Measurements from ENCODE around the gene KIF18B. TPM values are rescaled to one million over a fixed set of nuclear protein-coding genes. Genes with fewer than 3 reads are reported as not detected.
A peak's percentile ranks its signal among the peaks of the same experiment; 100 is the strongest.

The KIF18B gene
- total and polyA plus RNA-seq, 2 donors, result 2.4 to 3.5 TPM

DNA sequence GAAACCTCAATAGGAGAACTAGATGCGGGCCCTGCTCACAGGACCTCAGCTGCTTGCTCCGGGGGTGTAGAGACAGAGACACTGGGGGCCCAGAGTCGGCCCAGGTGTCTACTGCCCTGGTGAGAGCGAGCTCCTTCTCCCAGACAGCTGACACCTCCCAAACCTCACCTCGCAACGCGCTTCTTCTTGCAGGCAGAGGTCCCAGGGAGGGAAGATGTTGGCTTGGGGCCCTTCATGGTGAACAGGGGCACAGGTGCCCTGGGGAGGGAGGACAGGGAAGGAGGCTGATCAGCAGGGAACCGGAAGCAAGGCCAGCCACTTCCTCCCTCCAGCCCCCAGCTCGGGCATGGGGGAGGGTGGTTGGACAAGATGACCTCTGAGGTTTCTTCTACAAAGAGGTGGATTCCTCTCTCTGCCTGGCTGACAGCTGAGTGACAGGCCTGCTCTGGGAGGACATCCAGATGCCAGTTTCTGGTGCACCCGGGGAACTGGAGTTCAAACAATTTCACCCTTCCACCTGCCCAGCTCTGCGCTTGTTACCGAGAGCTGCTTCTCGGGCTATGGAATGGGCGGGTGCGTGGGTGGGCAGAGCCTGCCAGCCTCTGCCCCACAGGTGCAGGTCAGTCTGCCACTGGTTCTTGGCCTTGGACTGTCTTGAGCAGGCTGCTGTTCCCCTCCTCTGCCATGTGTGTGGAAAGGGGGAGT is 20.6 kb downstream of the KIF18B start:
- WGBS, result 94% methylated on average over 15 of the region's 15 CpGs
- Histone ChIP-seq H3K27ac (ENCODE audit: low read depth in 1 of 2, low read length in 1 of 2) (no peak overlapping the region), H3K27me3 (ENCODE audit: control insufficient read depth in 2 of 2, insufficient read depth in 1 of 2, low read length in 1 of 2) (peaks cover 0 to 16% of the 10 kb centered on the region in 2 donors), H3K4me1 (ENCODE audit: control insufficient read depth in 2 of 2, insufficient read depth in 2 of 2, low read length in 2 of 2) (no peaks in the 10 kb centered on the region), H3K36me3 (ENCODE audit: control insufficient read depth in 2 of 2, insufficient read depth in 2 of 2, low read length in 1 of 2) (peaks cover 53 to 63% of the 10 kb centered on the region in 2 donors), H3K9me3 (ENCODE audit: control insufficient read depth in 2 of 2, insufficient read depth in 1 of 2, low read length in 1 of 2) (no peaks in the 10 kb centered on the region), H3K4me3 (ENCODE audit: low read length in 2 of 2) (no peak overlapping the region)
- DNase-seq (ENCODE audit: low read depth in 6 of 9, low spot score in 9 of 9), result no peak

DNA sequence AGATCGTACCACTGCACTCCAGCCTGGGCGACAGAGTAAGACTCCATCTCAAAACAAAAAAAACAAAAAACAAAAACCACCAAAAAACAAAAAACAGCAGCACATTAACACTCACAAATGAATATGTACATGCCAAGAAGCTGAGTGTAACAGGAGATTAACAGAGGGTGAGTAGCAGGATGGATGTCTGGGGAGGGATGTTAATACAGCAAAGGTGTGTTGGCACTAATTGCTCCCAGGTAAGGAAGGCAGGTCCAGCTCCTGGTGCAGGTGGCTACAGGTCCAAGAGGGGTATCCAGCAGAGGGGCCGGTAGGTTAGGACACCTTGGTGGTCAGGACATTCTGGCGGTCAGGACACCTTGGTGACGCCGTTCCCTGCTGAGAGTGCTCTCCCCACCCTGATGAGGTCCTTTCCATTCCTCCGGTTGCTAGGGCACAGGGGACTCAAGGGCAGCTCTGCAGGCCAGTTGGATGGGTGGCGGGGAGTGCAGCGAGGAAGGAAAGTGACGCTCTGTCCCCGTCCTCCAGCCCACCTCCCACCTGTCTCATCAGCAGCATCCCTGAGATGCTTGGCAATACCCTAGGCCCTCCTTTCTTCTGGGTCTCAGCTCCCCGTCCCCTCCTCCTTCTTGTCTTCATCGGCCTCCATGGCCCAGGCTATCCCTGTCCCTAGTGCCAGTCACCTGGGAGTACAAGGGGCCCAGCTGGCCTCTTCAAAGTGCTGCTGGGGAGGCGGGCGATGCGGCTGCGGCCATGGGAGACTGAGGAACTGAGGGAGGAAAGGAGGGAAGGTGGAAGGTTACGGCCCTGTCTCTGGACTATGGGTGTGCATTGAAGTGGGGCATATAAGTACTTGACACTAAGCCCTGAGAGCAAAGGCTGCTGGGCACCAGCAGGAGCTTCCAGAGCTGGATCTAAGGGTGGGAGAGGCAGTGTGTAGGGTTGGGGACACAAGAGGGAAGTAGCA is 21.6 kb downstream of the KIF18B start:
- Histone ChIP-seq H3K4me3 (ENCODE audit: low read length in 2 of 2) (no peak overlapping the region), H3K4me1 (ENCODE audit: control insufficient read depth in 2 of 2, insufficient read depth in 2 of 2, low read length in 2 of 2) (no peaks in the 10 kb centered on the region), H3K27me3 (ENCODE audit: control insufficient read depth in 2 of 2, insufficient read depth in 1 of 2, low read length in 1 of 2) (peaks cover 0 to 24% of the 10 kb centered on the region in 2 donors), H3K27ac (ENCODE audit: low read depth in 1 of 2, low read length in 1 of 2) (no peak overlapping the region), H3K36me3 (ENCODE audit: control insufficient read depth in 2 of 2, insufficient read depth in 2 of 2, low read length in 1 of 2) (peaks cover 44 to 53% of the 10 kb centered on the region in 2 donors), H3K9me3 (ENCODE audit: control insufficient read depth in 2 of 2, insufficient read depth in 1 of 2, low read length in 1 of 2) (no peaks in the 10 kb centered on the region)
- WGBS, result 97% methylated on average over 18 of the region's 18 CpGs
- DNase-seq (ENCODE audit: low read depth in 6 of 9, low spot score in 9 of 9), result no peak

DNA sequence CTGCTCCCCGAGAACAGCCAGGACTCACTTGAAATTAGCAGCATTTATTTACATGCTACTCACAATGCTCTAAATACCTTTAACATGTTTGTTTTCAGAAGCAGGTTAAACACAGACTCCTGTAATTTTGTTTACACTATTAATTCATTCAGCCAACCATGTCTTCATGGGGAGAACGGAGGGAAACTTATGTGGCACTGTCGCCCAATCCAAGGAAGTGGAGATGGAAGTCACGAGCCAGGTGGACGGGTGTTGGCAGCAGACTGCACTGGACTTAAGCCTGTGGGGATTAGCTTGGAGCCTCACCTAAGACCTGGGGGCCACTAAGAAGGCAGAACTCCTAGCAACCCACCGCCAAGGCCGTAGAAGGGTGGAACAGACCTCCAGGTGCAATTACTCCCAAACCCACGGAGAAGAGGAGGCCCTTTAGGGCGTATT is 23.4 kb downstream of the KIF18B start:
- Histone ChIP-seq H3K27me3 (ENCODE audit: control insufficient read depth in 2 of 2, insufficient read depth in 1 of 2, low read length in 1 of 2) (peaks cover 0 to 43% of the 10 kb centered on the region in 2 donors), H3K4me1 (ENCODE audit: control insufficient read depth in 2 of 2, insufficient read depth in 2 of 2, low read length in 2 of 2) (no peaks in the 10 kb centered on the region), H3K36me3 (ENCODE audit: control insufficient read depth in 2 of 2, insufficient read depth in 2 of 2, low read length in 1 of 2) (peaks cover 35% of the 10 kb centered on the region in 2 donors), H3K27ac (ENCODE audit: low read depth in 1 of 2, low read length in 1 of 2) (no peak overlapping the region), H3K4me3 (ENCODE audit: low read length in 2 of 2) (no peak overlapping the region), H3K9me3 (ENCODE audit: control insufficient read depth in 2 of 2, insufficient read depth in 1 of 2, low read length in 1 of 2) (no peaks in the 10 kb centered on the region)
- 93% methylated on average over 9 of the region's 9 CpGs for WGBS
- no peak for DNase-seq (ENCODE audit: low read depth in 6 of 9, low spot score in 9 of 9)

DNA sequence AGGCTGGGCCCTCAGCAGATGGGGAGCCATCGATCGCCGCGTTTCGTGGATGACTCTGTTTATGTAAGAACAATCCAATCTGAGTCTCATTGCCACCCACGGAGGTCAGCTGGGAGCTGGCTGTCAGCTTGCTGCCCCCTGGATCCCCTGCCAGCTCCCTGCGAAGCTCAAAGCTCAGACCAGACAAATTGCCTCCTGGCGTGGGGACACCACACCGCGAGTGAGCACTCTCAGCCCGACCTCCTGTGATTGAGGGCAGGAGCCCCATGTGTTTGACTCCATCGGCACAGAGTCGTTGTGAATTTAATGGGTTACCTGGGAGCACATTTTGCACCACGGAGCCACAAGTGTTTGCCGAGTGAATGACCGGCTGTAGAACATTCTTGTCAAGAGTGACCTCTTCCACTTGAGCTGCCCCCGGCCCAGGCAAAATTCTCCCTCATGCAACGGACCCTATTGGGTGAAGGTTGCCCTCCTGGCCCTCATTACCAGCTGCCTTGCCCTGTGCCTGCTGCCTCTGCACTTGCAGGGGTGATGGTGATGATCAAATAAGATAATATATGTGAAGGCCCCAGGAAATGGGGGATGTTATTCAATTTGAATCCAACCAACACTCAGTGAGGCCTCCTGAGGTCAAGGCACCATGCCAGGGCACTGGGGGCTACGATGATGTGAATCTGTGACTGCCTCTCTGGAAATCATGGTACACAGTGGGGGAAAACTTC is 24.7 kb downstream of the KIF18B start:
- DNase-seq (ENCODE audit: low read depth in 6 of 9, low spot score in 9 of 9), result no peak
- Histone ChIP-seq H3K4me3 (ENCODE audit: low read length in 2 of 2) (no peak overlapping the region), H3K36me3 (ENCODE audit: control insufficient read depth in 2 of 2, insufficient read depth in 2 of 2, low read length in 1 of 2) (peaks cover 22 to 23% of the 10 kb centered on the region in 2 donors), H3K9me3 (ENCODE audit: control insufficient read depth in 2 of 2, insufficient read depth in 1 of 2, low read length in 1 of 2) (no peaks in the 10 kb centered on the region), H3K4me1 (ENCODE audit: control insufficient read depth in 2 of 2, insufficient read depth in 2 of 2, low read length in 2 of 2) (no peaks in the 10 kb centered on the region), H3K27ac (ENCODE audit: low read depth in 1 of 2, low read length in 1 of 2) (no peak overlapping the region), H3K27me3 (ENCODE audit: control insufficient read depth in 2 of 2, insufficient read depth in 1 of 2, low read length in 1 of 2) (peaks cover 0 to 51% of the 10 kb centered on the region in 2 donors)
- 91% methylated on average over 19 of the region's 19 CpGs for WGBS

DNA sequence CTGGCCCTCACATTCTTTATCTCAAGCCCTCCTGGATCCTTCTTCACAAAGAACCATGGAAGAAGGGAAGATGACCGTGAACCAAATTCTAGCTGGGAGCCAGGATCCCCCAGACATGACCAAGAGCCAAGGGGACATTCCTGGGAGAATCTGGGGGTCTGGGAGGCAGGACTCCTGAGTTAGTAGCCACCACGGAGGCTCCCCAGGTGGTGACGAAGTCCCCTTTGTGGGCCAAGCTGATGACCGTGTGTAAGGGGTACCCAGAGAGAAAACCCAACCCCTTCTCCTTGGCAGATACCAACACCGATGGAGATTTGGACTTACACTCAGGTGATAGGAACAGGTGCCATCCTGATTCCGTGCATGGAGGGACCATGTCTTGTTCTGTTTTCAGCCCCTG is 25.4 kb downstream of the KIF18B start:
- no peak for DNase-seq (ENCODE audit: low read depth in 6 of 9, low spot score in 9 of 9)
- Histone ChIP-seq H3K4me1 (ENCODE audit: control insufficient read depth in 2 of 2, insufficient read depth in 2 of 2, low read length in 2 of 2) (no peaks in the 10 kb centered on the region), H3K27me3 (ENCODE audit: control insufficient read depth in 2 of 2, insufficient read depth in 1 of 2, low read length in 1 of 2) (peaks cover 0 to 56% of the 10 kb centered on the region in 2 donors), H3K36me3 (ENCODE audit: control insufficient read depth in 2 of 2, insufficient read depth in 2 of 2, low read length in 1 of 2) (peaks cover 15 to 16% of the 10 kb centered on the region in 2 donors), H3K4me3 (ENCODE audit: low read length in 2 of 2) (no peak overlapping the region), H3K9me3 (ENCODE audit: control insufficient read depth in 2 of 2, insufficient read depth in 1 of 2, low read length in 1 of 2) (no peaks in the 10 kb centered on the region), H3K27ac (ENCODE audit: low read depth in 1 of 2, low read length in 1 of 2) (no peak overlapping the region)
- WGBS, result 95% methylated on average over 6 of the region's 6 CpGs

DNA sequence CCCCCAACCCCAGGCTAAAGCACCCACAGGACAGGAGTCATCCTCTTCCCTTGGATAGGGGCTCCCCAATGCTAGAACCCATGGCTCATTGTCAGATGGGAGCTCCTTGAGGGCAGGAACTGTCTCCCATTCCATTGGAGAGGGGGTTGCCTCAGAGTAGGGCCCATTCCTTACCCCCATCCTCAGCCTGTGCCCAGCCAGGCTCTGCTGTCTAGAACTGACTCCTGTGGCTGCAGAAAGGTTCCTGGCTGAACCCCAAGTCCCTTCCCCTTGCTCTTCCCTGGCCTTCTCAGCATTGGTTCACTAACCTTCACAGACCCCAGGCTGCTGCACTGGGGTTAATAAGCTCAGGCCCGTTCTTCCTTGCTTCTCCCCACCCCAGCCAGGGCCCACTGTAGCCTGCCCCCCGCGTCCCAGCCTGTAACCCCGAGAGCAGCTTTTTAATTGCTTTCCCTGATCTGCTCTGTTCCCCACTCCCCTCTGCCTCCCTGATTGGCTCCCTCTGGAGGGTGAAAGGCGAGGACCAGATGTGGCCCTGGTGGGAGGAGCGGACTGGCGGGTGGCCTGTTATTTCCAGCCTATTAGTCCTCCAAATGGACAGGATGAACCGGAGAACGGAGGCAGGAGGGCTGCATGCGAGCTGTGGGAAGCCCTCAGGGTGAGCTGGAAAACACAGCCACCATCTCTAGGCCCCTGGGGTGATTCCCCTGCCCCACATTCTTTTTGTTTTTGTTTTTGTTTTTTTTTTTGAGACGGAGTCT is 26.3 kb downstream of the KIF18B start:
- H3K4me1 ChIP-seq (ENCODE audit: control insufficient read depth in 2 of 2, insufficient read depth in 2 of 2, low read length in 2 of 2), result no peaks in the 10 kb centered on the region
- WGBS, result 80% methylated on average over 11 of the region's 11 CpGs
- no peak overlapping the region for H3K27ac ChIP-seq (ENCODE audit: low read depth in 1 of 2, low read length in 1 of 2)
- DNase-seq (ENCODE audit: low read depth in 6 of 9, low spot score in 9 of 9), result no peak
- no peaks in the 10 kb centered on the region for H3K9me3 ChIP-seq (ENCODE audit: control insufficient read depth in 2 of 2, insufficient read depth in 1 of 2, low read length in 1 of 2)
- H3K4me3 ChIP-seq (ENCODE audit: low read length in 2 of 2), result no peak overlapping the region
- peaks cover 0 to 60% of the 10 kb centered on the region in 2 donors for H3K27me3 ChIP-seq (ENCODE audit: control insufficient read depth in 2 of 2, insufficient read depth in 1 of 2, low read length in 1 of 2)
- peaks cover 7% of the 10 kb centered on the region in 2 donors for H3K36me3 ChIP-seq (ENCODE audit: control insufficient read depth in 2 of 2, insufficient read depth in 2 of 2, low read length in 1 of 2)

DNA sequence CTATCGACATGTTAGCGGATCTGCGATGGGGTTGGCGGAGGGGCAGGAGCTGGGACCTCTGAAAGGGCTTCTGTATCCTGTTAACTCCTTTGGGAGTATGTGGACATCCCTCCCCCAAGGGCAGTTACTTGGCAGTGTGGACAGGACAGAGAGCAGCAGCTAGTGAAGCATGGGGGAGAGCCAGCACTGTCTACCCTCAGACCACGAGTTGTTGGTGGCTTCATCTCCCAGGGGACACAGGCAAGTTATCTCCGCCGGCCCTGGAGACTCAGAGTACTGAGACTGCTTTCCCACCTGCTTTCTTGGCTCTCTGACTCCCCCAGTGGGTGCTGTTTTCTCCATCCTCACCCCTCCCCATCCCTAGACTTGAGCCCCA is 27.0 kb downstream of the KIF18B start:
- WGBS, result 73% methylated on average over 7 of the region's 7 CpGs
- H3K27me3 ChIP-seq (ENCODE audit: control insufficient read depth in 2 of 2, insufficient read depth in 1 of 2, low read length in 1 of 2), result peaks cover 0 to 63% of the 10 kb centered on the region in 2 donors
- no peak for DNase-seq (ENCODE audit: low read depth in 6 of 9, low spot score in 9 of 9)
- H3K9me3 ChIP-seq (ENCODE audit: control insufficient read depth in 2 of 2, insufficient read depth in 1 of 2, low read length in 1 of 2), result no peaks in the 10 kb centered on the region
- no peak overlapping the region for H3K4me3 ChIP-seq (ENCODE audit: low read length in 2 of 2)
- H3K4me1 ChIP-seq (ENCODE audit: control insufficient read depth in 2 of 2, insufficient read depth in 2 of 2, low read length in 2 of 2), result no peaks in the 10 kb centered on the region
- no peak overlapping the region for H3K27ac ChIP-seq (ENCODE audit: low read depth in 1 of 2, low read length in 1 of 2)
- no peaks in the 10 kb centered on the region for H3K36me3 ChIP-seq (ENCODE audit: control insufficient read depth in 2 of 2, insufficient read depth in 2 of 2, low read length in 1 of 2)

DNA sequence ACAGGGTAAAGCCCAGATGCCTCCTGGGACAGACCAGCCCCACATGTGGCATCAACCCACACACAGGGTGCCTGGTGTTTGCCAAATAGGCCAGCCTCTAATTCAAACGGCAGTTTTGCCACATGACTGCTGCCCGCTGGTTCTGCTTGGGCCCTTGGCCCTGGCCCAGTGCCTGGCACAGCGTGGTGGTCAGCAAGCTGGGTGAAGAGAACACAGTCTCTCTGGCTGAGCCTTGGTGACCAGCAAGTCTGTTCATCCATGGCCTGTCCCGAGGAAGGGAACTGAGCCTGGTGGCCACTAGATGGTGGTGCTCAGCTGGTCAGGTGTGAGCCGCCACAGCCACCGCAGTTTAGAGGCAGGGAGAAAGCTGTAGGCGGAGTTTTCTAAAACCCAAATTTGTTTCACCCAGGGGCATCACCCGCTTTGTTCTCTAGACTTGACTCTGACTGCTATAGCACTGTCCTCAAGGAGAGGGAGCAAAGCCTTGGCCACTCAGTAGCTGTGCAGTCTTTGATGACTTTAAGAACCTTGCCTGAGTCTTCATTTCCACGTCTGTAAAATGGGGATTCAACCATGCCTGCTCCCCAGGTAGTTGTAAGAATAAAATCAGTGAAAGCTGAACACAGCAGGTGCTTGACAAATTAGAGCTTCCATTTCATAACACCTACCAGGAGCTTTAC is 27.5 kb downstream of the KIF18B start:
- Histone ChIP-seq H3K4me3 (ENCODE audit: low read length in 2 of 2) (no peak overlapping the region), H3K9me3 (ENCODE audit: control insufficient read depth in 2 of 2, insufficient read depth in 1 of 2, low read length in 1 of 2) (no peaks in the 10 kb centered on the region), H3K27ac (ENCODE audit: low read depth in 1 of 2, low read length in 1 of 2) (no peak overlapping the region), H3K4me1 (ENCODE audit: control insufficient read depth in 2 of 2, insufficient read depth in 2 of 2, low read length in 2 of 2) (no peaks in the 10 kb centered on the region), H3K27me3 (ENCODE audit: control insufficient read depth in 2 of 2, insufficient read depth in 1 of 2, low read length in 1 of 2) (peaks cover 0 to 68% of the 10 kb centered on the region in 2 donors), H3K36me3 (ENCODE audit: control insufficient read depth in 2 of 2, insufficient read depth in 2 of 2, low read length in 1 of 2) (no peaks in the 10 kb centered on the region)
- DNase-seq (ENCODE audit: low read depth in 6 of 9, low spot score in 9 of 9), result peak in 4 of 9 donors; percentile 7 to 57 (median 36)
- 24% methylated on average over 9 of the region's 9 CpGs for WGBS

Measured in thymus (tissue), 11 donors.